Non-pigmented ciliary epithelial cell (primary cell): Measurements from ENCODE around the gene PLXNA3.

Experiments
- DNase-seq: peaks from one replicate; pipeline ENCODE4 v3.0.0-alpha.2; 2010; ENCODE audit warnings: low read depth

The PLXNA3 gene

GRCh38 chrX:154435171-154435733, 22.8 kb upstream of the PLXNA3 start:
- no peak for DNase-seq

DNA sequence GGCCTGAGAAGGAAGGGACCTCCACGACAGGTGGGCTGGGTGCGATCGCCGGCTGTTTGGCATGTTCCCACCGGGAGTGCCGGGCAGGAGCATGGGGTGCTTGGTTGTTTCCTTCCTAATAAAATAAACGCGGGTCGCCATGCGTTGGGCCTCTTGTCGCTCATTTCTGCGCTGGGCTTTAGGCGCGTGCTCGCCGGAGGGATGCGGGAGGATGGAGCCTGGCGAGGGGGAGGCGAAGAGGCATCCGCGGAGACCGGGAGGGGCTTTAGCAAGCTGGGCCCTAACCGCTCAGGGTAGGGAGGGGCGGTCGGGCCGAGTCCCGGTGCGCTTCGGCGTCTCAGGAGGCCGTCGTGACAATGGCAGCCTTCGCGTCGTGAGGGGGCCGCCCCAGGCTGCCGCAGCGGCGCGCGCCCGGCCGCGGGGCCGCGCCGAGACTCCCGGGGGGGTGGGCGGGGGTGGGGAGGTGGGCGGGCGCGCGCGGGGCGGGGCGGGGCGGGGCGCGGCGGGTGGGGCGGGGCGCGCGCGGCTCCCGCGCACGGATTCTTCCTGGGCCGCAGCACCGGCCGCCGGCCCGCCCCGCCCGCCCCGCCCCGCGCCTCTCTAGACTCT, 21.6 kb upstream of the PLXNA3 start:
- DNase-seq = no peak

DNA sequence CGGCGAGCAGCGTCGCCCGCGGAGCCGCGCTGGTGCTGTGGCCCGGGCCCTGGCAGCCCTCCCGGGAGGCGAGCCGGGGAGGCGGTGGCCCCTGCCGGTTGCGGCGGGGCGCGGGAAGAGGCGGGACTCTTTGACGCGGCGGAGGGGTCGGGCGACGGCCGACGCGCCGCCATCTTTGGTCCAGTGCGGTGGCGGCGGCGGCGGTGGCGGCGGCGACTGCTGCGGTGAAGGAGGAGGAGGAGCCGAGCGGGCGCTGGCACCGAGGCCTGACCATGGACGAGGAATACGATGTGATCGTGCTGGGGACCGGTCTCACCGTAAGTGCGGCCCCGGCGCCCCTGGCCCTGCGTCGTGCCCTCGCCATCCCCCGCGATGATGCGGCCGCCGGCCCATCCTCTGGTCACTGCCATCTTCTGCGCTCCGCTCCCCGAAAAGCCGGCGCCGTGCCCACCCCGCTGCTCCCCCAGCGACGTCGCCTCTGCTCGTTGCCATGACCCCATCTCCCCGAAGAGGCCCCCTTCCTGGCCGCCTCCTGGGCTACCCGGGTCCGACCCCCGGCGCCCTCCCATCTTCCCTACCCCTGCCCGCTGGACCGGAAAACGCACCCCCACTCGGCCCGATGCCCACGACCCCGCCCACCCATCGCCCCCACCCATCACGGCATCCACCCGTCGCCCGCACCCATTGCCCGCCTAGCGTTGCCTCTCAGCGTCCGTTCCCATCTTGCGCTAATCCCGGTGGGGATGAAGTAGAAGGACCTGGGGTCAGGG, 20.9 kb upstream of the PLXNA3 start, which contains the start of gene GDI1:
TSS of gene GDI1 (plus strand) at position 172 of the 770 bp plus-strand sequence. CDS start at position 273, 101 bp downstream.
- DNase-seq = no peak

- DNase-seq = no peak
These were observed 19.8 kb upstream of the PLXNA3 start for GRCh38 chrX:154437971-154438893.

DNA sequence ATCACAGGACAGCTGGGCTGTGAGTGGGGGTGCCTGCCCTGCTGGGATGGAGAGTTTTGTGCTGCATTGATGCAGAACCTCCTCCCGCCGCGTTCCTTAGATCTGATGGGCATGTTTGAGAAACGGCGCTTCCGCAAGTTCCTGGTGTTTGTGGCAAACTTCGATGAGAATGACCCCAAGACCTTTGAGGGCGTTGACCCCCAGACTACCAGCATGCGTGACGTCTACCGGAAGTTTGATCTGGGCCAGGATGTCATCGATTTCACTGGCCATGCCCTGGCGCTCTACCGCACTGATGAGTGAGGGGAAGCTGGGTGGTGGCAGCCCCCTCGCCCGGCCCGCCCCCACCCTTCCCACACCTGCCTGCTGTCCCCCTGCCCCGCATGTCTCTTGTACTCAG, 18.2 kb upstream of the PLXNA3 start:
- no peak for DNase-seq

- no peak for DNase-seq
These were observed 17.3 kb upstream of the PLXNA3 start for GRCh38 chrX:154440623-154441357.

GRCh38 chrX:154441564-154441963, 16.5 kb upstream of the PLXNA3 start:
- DNase-seq = no peak

- DNase-seq = no peak
These were observed 15.9 kb upstream of the PLXNA3 start for GRCh38 chrX:154441984-154442707.

DNA sequence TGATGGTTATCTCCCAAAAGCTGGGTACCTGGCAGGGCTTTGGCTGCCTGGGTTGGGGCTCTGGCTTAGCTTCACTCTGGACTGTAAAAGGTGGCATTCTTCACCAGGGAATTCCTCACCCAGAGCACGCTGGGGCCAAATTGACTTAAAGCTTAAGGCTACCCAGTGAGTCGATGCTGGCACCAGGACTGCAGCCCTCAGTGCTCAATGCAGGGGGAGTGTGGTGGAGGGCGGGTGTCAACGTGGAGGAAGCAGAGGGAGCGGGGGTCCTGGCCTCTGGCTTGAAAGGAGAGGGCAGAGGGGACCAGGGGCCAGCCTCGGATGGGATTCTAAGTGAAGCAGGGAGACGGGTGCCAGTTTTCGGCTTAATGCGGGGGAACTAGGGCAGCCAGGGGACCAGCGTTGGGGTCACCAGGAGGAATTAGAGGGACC, 14.6 kb upstream of the PLXNA3 start:
- no peak for DNase-seq

DNA sequence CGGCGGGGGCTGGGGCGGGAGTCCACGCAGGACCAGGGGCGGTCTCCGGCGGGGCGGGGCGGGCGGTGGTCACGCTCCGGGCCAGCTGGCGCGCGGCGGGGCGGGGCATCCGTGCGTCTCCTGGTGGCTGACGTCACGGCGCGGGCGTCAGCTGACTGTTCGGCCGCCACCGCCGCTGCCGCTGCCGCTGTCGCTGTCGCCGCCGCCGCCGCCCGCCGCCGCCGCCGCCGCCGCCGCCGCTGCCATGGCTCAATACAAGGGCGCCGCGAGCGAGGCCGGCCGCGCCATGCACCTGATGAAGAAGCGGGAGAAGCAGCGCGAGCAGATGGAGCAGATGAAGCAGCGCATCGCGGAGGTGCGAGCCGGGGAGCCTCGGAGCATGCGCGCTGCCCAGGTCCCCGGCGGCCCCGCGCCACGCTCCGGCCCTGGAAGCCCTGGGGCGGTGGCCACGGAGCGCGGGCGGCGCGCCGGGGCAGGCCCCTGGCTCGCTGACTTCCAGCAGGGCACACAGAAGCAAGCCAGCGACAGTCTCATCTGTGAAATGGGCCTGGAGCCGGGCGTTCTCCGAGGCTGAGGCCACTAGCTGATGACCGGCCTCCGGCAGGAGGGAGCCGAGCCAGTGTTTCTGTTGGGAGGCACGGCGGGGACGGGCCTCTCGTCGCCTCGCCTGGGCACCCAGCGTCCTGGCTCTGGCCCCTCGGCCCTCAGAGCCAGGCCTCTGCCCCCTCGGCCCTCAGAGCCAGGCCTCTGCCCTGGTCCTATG, 13.9 kb upstream of the PLXNA3 start, which contains the start of gene FAM50A:
TSS of gene FAM50A (plus strand) at position 150 of the 763 bp plus-strand sequence. CDS start at position 245, 95 bp downstream.
- no peak for DNase-seq

- no peak for DNase-seq
These were observed 13.3 kb upstream of the PLXNA3 start for GRCh38 chrX:154444755-154445246.

DNA sequence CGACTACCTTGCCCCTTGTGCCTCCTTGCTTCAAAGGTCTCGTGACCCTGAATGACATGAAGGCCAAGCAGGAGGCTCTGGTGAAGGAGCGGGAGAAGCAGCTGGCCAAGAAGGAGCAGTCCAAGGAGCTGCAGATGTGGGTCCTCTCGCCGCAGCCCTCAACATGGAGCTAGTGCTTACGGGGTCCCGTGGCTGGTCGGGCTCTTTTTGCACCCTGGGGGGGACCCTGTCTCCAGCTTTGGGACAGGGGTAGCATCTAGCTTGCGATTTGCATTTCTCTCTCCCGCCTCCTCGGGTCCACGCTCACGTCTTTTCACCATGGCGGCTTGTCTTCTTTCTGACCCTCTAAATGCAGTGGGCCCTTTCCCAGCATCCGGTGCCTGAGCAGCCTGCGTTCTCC, 12.3 kb upstream of the PLXNA3 start:
- no peak for DNase-seq

GRCh38 chrX:154446430-154446829, 11.7 kb upstream of the PLXNA3 start:
- no peak for DNase-seq

- no peak for DNase-seq
These were observed 9.6 kb upstream of the PLXNA3 start for GRCh38 chrX:154448484-154448883.

DNA sequence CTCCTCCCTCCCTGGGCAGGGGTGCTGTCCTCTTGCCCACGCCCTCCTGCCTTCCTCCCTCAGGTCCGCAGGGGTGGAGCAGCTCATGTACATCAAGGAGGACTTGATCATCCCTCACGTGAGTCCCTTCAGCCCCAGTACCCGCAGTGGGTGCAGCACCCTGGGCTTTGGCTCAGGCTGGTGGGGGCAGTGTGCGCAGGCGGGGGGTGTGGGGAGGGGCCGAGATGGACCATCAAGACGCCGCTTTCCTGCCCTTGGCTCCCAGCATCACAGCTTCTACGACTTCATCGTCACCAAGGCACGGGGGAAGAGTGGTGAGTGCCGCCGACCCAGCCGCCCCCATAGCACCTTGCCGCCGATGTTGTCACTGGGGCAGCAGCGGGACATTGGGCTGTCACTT, 8.5 kb upstream of the PLXNA3 start:
- no peak for DNase-seq

GRCh38 chrX:154450312-154450711, 7.8 kb upstream of the PLXNA3 start:
- no peak for DNase-seq

- no peak for DNase-seq
These were observed 5.3 kb upstream of the PLXNA3 start for GRCh38 chrX:154452823-154453222.

GRCh38 chrX:154457491-154458115, 478 bp upstream of the PLXNA3 start:
- DNase-seq = no peak
